Occipital lobe (tissue), 2 donors: ENCODE measurements around the gene RASSF3. TPM values are rescaled to one million over a fixed set of nuclear protein-coding genes. Genes with fewer than 3 reads are reported as not detected.
"Not testable (repeated sequence)": the region's sequence is repeated elsewhere in the genome, so short reads cannot be mapped to it uniquely, and the experiment has no call there.

ENCODE experiments used
- DNase-seq: peaks from one replicate; lab custom pipeline; 2025; lab: John Stamatoyannopoulos, UW
- total RNA-seq: library from RNA; depleted of rRNA; stranded (reverse); fragments of >200 nt; gene quantifications from one replicate; pipeline ENCODE4 v1.2.3, GENCODE V29; 2014

RASSF3 gene
- total RNA-seq, 1 donor from 2014 or later: 6.1 TPM

DNA sequence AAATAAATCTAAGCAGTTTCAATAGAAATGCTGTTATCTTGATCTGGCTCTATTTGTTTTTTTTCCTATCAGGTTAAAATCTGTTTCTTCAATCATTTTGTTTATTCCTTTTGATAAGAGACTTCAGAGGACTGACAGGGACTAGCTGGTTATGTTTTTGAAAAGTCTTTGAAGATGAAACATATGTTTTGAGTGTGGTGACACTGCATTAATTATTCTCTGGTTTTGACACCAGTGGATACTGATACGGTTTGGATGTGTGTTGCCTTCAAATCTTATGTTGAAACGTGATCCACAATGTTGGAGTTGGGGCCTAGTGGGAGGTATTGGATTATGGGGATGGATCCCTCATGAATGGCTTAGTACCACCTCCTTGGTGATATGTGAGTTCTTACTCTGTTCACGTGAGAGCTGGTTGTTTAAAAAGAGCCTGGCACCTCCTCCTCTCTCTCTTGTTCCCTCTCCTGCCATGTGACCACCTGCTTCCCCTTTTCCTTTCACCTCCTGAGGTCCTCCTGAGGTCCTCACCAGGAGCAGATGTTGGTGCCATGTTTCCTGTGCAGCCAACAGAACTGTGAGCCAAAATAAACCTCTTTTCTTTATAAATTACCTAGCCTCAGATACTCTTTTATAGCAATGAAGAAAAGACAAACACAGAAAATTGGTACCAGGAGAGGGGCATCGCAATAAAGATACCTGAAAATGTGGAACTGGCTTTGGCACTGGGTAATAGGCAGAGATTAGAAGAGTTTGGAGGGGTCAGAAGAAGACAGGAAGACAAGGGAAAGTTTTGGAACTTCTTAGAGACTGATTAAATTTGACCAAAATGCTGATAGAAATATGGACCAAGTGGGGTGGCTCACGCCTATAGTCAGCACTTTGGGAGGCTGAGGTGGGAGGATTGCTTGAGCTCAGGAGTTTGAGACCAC lies 23.0 kb downstream of the RASSF3 start:
- DNase-seq: no peak

GRCh38 chr12:64633940-64634337 lies 23.6 kb downstream of the RASSF3 start:
- no peak for DNase-seq

- DNase-seq: no peak
Observed at GRCh38 chr12:64634508-64635092, 24.3 kb downstream of the RASSF3 start.

GRCh38 chr12:64635356-64635998 lies 25.2 kb downstream of the RASSF3 start:
- DNase-seq: no peak

GRCh38 chr12:64636856-64637255 lies 26.6 kb downstream of the RASSF3 start:
- DNase-seq: no peak

DNA sequence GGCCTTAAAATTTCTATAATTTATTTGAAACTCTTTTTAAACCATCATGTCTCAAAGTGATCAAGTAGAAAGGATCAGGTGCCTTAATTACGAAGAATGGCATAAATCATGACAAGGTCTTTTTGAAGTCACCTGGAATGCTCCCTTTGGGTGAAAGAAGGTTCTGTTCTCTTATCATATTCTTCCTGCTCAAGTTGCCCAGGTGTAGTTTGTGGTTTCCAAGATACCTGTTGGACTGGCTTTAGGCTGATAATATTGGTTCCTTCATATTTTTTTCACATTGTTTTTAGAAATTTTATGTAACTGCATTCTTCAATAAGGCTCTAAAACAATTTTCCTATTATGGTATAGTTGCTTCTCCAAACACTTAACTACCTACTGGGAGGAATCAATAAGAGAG lies 29.2 kb downstream of the RASSF3 start:
- no peak for DNase-seq

DNA sequence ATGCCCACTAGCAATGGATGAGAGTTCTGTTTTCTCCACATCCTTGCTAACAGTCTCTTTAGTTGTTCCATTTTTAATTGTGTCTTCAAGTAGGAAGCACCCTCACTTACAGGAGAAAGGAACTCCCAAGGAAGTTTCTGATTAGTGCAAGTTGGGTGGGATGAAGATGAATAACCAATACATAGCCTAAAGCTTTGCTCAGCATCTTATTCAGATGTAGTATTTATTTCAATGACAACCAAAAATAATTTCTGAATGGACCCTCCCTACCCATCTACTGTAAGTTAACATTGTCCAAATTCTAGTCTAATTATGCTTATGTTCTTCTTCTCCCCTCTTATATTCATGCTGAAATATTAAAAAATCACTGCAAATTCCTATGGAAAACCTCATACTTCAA lies 36.0 kb downstream of the RASSF3 start:
- no peak for DNase-seq

DNA sequence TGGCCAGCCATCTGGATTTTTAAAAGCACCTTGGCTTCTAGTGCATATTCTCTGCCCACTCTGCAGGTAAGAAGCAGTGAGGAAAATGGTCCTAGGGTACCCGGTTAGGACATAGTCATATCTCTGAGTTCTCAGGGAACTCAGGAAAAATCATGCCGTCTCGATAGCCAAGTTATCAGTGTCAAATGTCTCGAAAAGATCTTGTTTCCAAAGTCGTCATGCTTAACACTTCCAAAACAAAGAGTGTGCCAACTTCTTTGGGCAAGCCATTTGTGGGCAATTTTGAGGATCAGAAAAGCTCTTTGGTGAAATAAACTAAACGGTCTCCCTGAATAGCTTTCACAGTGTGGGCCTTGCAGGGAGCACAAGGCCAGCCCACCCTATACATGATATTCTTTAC lies 39.2 kb downstream of the RASSF3 start:
- no peak for DNase-seq

DNA sequence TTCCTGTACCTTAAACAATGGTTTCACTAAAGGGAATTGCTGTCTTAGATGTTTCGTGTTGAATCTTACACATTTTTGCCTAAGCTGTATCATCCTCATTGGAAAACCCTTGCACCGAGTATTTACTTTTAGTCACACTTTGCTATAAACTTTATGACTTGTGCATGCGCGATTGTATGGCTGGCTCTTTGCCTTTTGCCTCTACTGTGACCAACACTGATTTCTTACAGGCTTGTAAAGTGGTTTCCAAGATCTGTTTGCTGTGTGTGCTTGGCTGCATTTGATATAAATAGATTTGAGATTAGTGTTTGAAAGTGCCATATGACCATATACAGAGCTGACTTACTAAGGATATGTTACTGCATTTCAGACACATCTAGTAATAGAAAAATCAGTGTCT lies 40.5 kb downstream of the RASSF3 start:
- no peak for DNase-seq

GRCh38 chr12:64652346-64652745 lies 42.1 kb downstream of the RASSF3 start:
- DNase-seq: no peak

- no peak for DNase-seq
Observed at GRCh38 chr12:64653123-64653522, 42.8 kb downstream of the RASSF3 start.

DNA sequence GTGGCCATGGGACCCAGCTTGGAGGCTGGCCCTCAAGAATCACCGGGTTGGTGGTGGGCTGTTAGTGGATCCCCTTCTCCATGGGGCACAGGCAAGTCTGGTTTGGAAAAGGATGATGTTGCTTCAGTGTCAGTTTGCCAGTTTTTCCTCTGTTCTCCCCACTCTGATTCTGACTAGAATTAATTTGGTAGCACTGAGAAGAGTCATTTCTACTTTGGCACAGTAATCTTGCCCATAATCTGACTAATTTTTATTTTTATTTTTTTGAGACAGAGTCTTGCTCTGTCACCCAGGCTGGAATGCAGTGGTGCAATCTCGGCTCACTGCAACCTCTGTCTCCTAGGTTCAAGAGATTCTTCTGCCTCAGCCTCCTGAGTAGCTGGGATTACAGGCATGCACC lies 43.6 kb downstream of the RASSF3 start:
- not testable (repeated sequence) for DNase-seq

GRCh38 chr12:64655141-64655540 lies 44.8 kb downstream of the RASSF3 start:
- no peak for DNase-seq

DNA sequence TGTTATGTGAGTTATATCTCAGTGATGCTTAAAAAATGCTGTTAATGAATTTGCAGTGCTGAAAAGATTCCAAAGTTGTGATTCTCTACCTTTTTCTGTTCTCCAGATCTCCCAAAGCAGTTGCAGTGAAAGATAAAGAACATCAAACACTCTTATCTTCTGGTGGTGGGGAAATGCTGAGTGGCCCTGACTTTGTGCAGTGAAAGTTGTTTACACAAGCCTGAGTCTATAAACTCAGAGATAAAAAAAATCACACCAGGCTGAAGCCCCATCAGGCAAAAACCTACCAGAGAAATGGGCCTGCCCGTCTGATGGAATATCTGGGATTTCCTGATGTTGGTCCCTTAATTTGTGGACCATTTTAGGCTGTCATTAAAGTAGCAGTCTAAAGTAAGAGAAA lies 46.1 kb downstream of the RASSF3 start:
- no peak for DNase-seq

GRCh38 chr12:64658892-64659481 lies 48.7 kb downstream of the RASSF3 start:
- DNase-seq: no peak

GRCh38 chr12:64660237-64661018 lies 50.1 kb downstream of the RASSF3 start:
- no peak for DNase-seq

- no peak for DNase-seq
Observed at GRCh38 chr12:64663015-64663414, 52.7 kb downstream of the RASSF3 start.

GRCh38 chr12:64665514-64665913 lies 55.2 kb downstream of the RASSF3 start:
- no peak for DNase-seq

DNA sequence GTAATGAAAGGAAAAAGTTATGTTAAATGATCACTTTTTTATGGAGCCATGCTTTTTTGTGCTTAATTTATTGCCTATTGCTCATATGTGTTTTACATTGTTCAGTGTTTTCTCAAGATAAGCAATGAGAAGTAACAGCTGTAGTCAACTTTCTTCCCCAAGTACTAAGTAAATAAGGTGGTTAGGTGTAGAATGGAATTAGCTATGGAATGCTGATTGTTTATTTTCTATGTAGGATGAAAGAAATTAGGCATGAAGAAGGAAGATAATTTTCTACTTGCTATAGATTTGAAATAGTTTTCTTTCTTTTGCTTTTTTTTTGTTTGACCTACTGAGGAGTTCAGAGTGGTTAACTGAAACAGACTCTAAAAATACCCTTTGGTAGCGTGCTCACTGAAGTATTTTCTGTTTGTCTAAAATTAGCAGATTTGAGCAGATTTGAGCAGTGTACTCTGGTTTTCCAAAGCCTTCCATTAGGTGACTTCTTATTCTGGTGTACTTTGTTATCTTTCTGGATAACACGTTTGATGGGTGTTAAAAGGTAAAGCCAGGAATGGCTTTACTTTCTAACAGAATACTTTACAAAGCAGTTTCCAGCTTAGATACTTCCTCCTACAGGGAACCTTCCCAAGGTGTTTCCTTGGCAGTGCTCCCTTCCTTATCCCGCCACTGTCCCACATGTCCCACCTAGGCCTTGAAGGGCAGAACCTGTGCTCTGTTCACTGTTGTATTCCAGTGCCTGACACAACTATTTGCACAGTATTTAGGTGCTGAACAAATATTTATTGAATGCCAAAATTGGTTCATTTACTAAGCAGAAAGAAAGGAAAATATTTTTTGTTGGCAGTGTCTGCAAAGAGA lies 56.0 kb downstream of the RASSF3 start:
- no peak for DNase-seq

DNA sequence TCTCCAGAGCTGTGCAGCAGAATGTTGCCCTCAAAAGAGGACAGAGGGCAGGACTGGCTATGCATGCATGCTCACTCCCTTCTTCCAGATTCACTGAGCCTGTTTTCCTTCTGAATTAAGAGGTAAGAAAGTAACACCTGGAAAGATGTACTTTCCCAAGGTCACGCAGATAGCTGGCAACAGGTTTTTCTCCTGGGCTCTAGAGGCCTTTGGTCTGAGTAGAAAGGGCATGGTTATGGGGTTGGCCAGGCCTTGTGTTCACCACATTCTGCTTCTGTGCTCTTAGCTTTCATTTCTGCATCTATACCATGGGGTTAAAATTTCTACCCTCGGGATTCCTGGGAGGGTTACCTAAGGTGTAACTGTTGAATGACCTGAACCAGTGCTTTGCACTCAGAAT lies 57.5 kb downstream of the RASSF3 start:
- no peak for DNase-seq
